NCI-H524 treated with DMSO at 0.1 percent for 48 hours (cell line): ENCODE measurements around the gene KRR1.
A peak's percentile ranks its signal among the peaks of the same experiment; 100 is the strongest.

Source experiments
- DNase-seq: peaks from one replicate; lab custom pipeline; 2025; lab: John Stamatoyannopoulos, UW

The KRR1 gene

DNA sequence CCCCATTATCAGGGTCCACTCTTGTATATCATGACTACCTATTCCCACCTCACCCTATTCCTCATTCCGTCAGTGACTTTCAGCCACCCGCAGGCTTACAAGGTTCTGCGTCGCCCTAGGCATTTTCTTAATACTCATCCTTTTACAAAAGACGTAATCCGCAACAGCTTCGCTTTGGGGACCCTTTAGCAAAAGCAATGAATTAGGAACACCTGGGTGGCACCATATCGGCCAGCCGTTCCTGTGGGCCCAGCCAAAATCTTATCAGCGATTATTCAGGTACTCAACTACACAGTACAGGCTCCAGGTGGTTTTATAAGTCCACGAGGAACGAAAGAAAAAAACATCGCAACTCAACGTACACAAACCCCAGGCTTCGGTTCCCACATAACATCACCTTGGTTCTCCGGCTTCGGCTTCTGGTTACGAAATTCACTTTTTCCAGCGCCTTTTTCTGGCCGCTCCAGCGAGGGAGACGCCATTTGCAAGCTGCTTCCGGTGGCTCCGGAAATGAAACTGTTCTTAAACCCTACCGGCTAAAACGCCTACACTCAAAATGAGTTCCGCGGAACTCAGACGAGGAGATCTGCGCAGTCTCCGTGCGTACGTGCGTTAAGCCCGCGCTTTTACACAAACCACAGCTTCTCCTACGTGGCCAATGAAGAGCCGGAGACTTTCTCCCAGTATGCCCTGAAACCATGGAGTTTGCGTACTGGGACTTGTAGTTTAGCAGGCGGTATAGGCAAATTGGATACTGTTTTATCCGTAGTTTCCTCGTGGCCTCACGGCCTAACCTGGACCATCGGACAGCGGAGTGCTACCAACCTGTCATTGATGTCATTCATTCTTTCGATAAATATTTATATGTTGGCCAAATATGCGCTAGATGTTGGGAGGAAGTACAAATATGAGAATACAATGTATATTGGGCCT is at the start of gene KRR1:
TSS of gene KRR1 (minus strand) at position 494 of the 933 bp plus-strand sequence. CDS start at position 482, 12 bp downstream.
- peak; percentile 96 for DNase-seq

DNA sequence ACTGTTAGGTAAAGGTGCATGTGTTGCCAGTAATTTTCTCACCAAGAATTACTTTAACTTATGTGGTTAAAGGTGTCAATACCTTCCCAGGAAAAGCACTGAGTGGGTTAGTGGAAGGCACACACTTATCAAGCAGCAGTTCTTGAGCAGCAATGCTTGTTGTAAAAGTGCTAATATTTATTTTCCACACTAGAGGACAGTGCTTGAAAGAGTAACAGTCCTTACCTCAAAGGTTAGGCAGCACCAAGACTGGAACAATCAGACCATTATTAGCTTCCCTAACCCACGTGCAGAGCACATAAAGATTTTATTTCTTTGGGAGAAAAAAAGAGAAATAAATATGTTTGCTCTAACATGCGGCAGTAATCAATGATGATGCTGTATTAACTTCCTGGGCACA is 48.8 kb upstream of the KRR1 start:
- no peak for DNase-seq

DNA sequence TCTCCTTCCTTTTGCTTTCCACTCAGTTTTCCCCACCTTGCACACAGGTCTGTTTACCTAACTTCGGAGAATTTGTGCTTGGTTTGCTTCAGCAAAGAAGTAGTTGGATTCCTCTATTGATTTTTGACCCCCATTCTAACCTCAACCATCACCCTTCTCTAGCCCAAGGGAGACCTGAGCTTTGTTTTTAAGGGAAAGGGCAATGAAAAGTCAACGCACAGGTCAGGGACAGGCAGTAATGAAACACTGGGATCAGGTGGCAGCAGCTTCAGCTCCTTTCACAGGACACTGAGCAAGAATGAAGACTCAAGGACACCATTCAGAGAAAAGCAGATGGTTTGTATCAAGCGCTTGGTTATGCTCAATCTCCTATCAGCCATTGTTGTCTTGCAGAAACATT is 46.9 kb upstream of the KRR1 start:
- DNase-seq = no peak

DNA sequence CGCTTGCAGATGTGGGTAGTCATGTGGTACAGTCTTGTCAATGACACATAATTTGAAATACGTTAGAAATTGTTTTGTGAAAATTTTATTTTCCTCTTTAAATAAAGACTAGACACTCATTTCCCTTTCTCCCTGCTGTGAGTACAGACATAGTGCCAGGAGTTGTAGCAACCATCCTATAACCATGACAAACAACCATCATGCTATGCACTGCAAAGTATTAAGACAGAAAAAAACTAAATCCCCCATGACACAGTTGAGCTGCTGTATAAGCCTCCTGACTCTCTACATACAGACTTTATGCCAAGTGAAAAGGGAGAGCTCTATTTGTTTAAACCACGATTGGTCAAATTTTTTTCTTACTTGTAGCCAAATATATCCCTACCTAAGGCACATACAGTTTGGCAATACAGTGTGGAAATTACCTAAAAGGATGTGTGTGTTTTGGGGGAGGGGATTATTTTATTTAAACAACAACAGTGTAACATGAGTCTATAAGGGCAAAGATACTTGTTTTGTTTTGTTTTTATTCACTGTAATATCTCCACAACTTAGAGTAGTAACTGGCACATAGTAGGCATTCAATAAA is 45.0 kb upstream of the KRR1 start:
- no peak for DNase-seq

DNA sequence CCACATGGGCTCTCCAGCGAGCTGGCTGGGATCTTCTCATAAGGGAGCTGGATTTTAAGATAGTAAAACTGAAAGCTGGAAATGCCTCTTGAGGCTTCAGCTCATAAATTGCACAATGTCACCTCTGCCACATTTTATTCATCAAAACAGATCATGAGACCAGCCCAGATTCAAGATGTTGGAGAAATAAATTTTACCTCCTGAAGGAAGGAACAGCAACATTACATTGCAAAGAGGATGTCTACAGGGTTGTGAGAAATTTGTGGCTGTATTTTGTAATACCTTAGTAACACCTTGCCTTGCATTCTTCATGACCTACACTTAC is 43.1 kb upstream of the KRR1 start:
- no peak for DNase-seq

DNA sequence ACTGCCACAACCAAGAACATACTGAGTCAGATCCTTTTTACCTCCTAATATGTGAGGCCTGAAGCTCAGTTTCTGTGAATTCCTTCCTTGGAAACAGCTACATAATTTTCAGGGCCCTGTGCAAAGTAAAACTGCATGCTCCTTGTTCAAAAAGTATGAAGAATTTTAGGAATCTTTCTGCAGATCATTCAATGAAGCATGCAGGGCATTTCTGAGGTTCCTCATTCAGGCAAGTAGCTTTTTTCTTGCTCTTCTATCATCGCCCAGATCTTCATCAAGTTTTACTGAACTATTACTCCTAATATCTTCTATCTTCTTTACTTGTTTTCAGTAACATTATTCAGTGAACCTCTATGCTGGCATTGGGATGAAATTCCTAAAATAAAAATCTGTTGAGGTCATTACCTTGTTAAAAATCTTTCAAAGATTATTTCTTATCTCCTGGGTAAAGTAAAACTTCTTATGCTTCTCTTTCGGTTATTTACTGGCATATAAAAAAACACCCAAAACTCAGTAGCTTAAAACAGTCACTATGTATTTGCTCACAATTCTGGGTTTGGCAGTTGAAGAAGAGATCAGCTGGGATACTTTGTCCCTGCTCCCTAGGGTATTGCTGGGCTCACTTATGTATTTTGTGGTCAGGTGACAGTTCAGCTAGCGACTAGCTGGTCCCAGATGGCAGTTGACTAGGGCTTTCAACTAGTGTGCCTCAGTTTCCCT is 42.6 kb upstream of the KRR1 start:
- no peak for DNase-seq

DNA sequence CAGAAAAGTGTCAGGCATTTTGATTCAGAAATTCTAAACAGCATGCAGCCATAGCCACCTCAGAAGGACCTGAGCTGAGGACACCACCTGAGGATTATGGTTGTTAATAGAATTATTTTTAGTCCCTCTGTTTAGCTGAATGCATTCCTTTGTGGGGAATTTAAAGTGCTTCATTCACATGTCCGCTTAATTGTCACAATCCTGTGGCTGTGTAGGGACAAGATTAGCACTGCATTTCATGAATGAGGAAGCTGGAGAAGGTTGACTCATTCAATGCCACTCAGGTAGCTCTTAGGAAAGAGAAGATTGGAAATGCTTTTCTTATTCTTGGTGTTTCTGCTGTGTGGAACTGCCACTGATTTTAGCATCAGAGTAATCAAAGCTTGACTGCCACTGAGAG is 42.0 kb upstream of the KRR1 start:
- DNase-seq = no peak

DNA sequence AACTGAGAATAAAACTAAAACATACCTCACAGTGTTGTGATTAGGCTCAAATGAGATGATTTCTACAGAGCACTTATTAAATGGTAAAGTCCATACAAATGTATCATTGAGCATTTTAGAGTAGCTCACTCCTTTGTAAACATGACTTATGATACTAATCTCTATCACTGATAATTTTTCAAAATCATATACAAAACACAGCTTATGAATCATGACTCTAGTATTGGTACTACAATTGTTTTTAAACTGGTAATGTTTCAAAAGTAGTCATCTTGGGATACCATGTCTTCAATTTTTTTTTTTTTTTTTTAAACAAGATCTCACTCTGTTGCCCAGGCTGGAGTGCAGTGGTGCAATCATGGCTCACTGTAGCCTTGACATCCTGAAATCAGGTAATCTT is 40.1 kb upstream of the KRR1 start:
- no peak for DNase-seq

DNA sequence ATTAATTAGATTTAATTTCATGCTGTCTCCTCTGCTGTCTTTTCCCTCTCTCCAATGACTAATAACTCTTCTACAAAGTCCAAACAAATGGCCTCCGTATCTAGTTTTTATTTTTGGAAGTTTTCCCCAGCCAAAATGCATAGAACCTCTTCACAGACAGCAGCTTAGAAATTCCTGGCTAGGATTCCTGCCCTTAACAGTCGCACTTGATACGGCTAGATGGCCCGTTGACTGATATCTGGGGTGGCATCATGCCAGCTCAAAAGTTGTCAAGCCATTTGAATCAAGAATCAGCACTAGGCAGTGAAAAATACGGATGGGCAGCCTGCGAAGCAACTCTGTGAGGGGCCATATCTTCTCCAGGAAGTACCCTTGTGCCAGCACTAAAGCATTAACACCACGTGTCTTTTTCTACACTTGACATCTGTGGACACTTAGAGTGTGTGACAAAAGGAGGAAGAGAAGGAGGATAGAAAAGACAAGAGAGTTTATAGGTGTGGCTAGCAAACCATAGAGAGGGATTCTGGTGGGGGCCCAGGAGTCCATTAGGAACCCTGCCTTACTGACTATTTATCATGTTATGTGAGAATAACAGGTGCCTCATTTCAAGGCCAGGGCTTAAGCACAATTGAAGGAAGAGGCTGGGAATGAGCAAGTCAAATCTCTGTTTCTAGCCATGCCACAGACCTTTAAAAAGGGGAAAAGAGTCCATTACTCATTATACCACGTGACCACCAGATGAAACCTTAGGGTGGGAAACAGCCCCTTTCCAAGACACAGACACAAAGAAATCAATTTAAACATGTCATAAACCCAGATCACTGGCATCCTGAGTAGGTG is 39.2 kb upstream of the KRR1 start:
- no peak for DNase-seq

DNA sequence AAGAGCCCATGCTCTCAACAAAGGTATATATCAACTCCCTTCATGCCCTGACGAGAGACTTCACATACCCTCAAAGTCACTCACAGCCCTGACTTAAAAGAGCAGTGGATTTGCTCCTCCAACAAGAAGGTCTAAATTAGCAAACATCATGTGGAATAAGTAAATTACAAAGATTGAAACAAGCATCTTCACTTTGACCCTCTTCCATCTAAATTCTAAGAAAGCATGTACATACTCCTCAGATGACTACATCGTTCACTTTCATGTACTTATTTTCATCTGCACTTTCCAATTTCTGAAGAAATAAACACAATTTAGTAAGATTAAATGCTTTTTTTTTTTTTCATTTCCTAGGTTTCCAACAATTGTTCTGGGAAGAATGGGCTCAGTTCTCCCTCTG is 38.6 kb upstream of the KRR1 start:
- no peak for DNase-seq

DNA sequence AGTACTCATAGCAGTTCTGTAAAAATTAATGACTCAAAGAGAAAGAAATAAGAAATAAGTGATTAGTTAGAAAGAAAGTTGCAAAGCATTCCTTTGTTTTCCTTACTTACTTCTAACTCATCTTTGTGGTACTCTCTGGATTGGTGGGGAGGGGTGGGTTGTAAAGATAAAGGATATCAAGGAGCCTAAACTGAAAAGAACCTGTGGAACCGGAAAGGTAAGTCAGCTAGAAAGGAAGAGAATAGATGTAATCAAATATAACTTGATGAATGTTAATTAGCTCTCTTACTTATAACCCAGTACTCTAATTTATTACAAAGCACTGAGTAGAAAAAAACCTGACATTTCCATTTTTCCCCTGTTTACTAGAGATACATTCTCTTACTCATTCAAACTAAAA is 37.5 kb upstream of the KRR1 start:
- no peak for DNase-seq

DNA sequence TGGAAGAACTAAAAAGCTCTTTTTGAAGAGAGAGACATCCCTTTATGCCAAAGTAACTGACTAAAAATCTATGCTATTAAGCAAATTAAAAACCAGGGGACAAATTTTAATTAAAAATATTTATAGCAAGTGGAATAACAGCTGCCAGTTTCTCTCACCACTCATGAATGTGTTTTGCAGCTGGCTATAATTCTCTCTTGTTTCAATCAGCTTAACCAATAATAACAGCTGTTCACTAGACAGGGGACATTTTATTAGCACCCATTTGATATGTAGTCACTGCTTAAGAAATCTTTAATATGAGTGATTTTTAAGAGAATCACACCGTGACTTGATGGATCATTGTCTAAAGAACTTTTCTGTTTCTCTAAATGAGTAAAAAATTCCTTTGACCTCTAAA is 34.2 kb upstream of the KRR1 start:
- DNase-seq = peak; percentile 45

DNA sequence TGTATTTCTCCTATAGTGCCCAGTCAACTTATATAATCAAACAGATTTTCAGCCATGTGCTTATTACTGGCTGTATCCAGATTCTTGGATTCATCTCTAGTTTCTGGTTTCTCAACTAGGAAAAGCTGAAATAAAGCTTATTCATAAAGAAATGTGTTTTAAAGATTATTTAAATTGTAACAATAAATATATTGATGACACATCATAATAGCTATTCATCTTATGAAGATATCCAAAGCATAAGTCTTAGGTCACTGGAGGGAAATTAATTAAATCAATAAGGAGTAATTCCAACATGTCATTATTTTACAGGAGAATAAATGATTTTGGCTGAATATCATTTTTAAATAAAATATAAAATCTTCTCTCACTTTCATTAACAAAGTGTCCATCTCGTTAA is 32.1 kb upstream of the KRR1 start:
- no peak for DNase-seq

DNA sequence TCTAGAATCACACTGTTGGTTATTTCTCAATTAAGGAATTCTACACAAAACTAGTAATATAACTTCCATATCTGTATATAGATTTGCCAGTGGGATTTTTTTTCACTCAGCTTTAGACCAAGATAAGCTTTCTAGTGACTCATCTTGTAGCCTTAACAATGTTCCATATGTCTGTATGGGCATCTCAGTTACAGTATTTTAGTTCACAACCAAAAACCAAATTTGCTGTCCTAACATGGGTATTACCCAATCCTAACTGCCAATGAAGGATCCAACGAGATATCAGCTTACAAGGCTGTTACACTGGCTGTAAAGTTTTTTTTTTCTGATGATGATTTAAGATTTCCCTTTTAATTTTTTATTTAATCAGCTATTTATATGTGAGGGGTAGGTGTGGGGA is 31.5 kb upstream of the KRR1 start:
- no peak for DNase-seq

DNA sequence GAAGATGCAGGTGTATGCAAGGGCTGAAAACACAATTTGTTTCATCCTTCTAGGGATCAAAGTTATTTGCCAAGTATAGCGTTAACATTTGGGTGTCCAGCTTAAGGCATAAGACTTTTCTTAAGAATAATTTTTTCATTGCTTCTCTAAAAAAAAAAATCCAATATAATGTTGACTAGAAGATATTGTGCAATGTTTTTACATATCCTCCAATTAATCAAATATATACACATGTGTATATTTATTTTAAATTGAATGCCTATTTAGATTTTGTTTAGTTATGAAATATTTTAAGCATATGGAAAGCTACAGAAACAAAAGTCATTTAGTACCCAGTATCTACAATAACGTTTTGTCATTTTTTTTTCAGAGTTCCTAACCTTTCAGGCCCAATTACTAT is 28.5 kb upstream of the KRR1 start:
- DNase-seq = no peak

DNA sequence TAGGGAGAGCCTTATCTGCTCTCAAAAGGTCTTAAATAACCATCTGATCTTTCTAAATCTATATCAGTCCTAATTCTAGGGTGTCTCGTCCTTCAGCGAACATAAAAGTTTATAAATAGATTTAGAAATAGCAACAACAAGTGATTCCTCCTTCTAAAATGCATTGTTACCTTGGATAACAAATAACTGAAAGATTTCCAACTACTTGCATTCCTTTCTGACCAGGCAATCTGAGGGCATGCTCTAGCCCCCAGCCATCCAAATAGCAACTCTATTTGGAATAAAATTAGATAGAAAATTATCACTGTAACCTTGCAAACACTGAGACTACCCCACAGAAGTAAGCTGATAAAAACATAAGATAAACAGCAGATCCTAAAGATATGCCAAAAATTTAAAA is 21.8 kb upstream of the KRR1 start:
- no peak for DNase-seq

DNA sequence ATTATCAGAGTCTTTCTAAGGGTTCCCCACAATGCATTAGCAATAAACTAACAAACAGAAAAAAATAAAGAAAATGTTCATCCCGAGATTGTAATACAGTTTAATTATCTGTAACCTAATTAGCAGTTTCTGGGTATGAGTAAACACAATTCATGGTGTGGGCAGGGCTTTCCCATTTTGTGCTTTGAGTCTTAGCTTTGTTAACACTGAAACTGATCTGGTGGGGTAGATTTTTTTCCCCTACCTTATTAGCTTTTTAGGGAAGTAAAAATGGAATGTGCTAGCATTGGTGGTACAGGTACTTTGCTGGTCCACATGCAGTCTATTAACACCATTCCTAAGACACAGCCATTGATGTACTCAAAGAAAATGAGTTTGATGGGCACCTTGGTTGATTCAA is 18.4 kb upstream of the KRR1 start:
- DNase-seq = no peak

DNA sequence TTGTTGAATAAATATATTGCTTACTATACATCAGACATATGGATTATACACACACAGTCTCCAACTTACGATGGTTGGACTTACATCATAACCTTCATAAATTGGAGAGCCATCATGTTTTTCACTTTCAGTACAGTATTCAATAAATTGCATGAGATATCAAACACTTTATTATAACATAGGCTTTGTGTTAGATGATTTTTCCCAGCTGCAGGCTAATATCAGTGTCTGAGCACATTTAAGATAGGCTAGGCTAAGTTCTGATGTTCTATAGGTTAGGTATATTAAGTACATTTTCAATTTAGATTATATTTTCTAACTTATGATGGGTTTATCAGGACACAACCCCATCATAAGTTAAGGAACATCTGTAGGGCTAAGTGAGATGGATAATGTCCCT is 17.9 kb upstream of the KRR1 start:
- DNase-seq = no peak

DNA sequence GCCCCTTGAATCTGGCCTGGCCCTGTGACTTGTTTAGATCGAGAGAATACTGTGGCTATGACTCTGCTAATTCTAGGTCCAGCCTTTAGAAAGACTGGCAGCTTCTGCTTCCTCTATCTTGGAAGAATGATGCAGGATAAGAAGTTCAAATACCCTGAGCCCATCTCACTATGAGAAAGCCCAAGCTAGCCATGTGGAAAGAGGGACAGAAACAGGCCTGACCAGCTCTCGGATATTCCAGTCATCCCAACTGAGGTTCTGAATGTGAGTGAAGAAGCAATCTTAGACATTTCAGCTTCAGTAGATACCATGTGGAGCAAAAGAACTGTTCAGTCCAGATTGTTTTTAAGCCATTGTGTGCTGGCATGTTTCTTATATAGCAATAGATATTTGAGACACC is 17.3 kb upstream of the KRR1 start:
- no peak for DNase-seq

DNA sequence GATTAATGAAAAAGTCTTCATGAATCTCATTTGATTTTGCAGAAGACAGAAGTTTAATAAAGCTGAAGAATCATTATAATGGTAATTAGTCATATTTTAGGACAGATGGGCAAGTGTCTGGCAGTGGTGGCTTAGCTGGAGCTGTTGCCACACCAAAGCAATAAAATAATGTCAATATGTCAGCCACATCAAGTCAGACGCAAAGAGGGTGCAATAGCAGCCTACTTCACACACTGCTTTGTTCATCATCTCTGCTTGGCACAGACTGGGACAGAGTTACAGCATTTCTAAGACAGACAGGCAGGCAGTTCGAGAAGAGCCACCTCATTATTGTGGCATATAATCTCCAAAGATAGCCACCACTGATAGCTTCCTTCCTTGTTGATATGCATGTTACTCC is 16.9 kb upstream of the KRR1 start:
- peak; percentile 62 for DNase-seq

DNA sequence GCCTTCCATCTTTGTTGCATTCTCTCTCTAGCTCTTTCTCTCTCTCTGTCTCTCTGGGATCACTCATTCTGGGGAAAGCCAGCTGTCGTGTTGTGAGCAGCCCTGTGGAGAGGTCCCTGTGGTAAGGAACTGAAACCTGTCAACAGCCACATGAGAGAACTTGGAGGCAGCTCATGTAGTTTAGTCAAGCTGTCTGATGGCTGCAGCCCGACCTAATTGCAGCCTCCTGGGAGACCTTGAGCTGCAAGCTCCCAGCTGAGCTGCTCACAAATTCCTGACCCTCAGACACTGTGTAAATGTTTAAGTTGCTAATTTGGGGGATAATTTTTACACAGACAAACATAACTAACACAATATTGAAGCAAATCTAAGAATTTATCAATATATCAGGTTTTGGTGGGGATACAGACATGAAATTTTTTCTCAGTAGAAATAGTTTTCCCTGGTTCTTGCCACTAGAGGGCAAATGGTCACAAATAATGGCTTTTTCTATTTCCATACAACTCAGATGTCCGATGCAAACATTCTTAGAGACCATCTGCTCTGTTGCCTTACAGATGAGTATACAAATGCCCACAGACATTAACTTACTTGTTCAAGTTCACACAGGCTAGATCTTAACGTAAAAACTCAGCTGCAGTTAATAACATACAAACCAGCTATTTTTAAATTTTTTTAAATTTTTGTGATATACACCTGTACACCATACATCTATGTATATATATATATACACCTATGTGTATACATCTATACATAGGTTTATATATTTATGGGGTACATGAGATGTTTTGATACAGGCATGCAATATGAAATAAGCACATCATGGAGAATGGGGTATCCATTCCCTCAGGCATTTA is 15.5 kb upstream of the KRR1 start:
- DNase-seq = peak; percentile 77
